ENCODE results near the gene CASQ2. TPM values are rescaled to one million over a fixed set of nuclear protein-coding genes. Genes with fewer than 3 reads are reported as not detected.

The CASQ2 gene
- total and polyA plus RNA-seq, 9 of the 15 experiments (the other 6 are each of a cell fraction or from before 2014, with no cell fraction given), result not detected

GRCh38 chr1:115771847-115772457 is 3.4 kb upstream of the CASQ2 start (continued):
- TF ChIP-seq POLR2AphosphoS5 (IDR thresholded peaks at IDR 0.05; ENCODE audit: control insufficient read depth, insufficient read depth, low read depth, low read length) (no peak), ARID3B (CRISPR knock-in tag; IDR thresholded peaks at IDR 0.05; ENCODE audit: borderline replicate concordance) (no peak), ZNF239 (CRISPR knock-in tag; IDR thresholded peaks at IDR 0.05) (no peak)

- no peak for ATAC-seq
- FAIRE-seq, result no peak
- Histone ChIP-seq H3K27me3 (ENCODE audit: control insufficient read depth in 2 of 2, insufficient read depth in 2 of 2, low read length in 2 of 2) (peaks cover 7 to 16% of the 10 kb centered on the region in 2 experiments; a peak in 4 of 5 replicates), H3K9me3 (replicated peaks; ENCODE audit: control insufficient read depth, insufficient read depth, low read depth, low read length) (no peaks in the 10 kb centered on the region), H3K36me3 (ENCODE audit: control insufficient read depth, insufficient read depth, low read length) (no peaks in the 10 kb centered on the region), H2AFZ (ENCODE audit: low read depth, low read length) (no peak overlapping the region), H3K79me2 (ENCODE audit: control insufficient read depth, insufficient read depth, low read length) (no peaks in the 10 kb centered on the region), H3K4me2 (ENCODE audit: insufficient read depth, low read length) (no peak overlapping the region), H3K4me3 (no peak overlapping the region), H3K27ac (ENCODE audit: extremely low read depth, low read depth, low read length) (no peak overlapping the region), H3K4me1 (replicated peaks in 1 of 2; ENCODE audit: control insufficient read depth in 2 of 2, insufficient read depth in 2 of 2, low read length in 2 of 2) (no peaks in the 10 kb centered on the region), H4K20me1 (replicated peaks; ENCODE audit: control insufficient read depth, insufficient read depth, low read length) (no peaks in the 10 kb centered on the region), H3K9ac (ENCODE audit: insufficient read depth in 1 of 2, low read depth in 2 of 2, low read length in 2 of 2) (no peak overlapping the region), H3K9me1 (ENCODE audit: control insufficient read depth, insufficient read depth, low read length) (no peaks in the 10 kb centered on the region)
- DNase-seq (ENCODE audit: extremely low read depth in 1 of 4, low spot score in 3 of 4), result no peak
- 11% methylated on average over 14 of the region's 14 CpGs for WGBS (ENCODE audit: insufficient coverage, low coverage, missing lambda C conversion rate)
- intact Hi-C loops (cut with micrococcal nuclease) (no loop called here), in situ Hi-C loops (cut with MboI) (loop anchor here (5.0 to 25.0 kb wide), 2 partner anchors 159 to 634 kb away; no protein-coding TSS in a partner anchor)
- no TSS peak for BruUV-seq (replicated peaks)
- CTCF ChIA-PET (ENCODE audit: low intra/inter-chr PET ratio), result interaction anchor here (2.6 kb wide), 1 partner anchor 163 kb away, joined by 14 read pairs; no protein-coding TSS in a partner anchor
- TF ChIP-seq CBX3 (IDR thresholded peaks at IDR 0.05; ENCODE audit: borderline replicate concordance in 1 of 2, low read length in 2 of 2) (no peak), CREM (IDR thresholded peaks at IDR 0.05; ENCODE audit: low read depth) (no peak), NUFIP1 (IDR thresholded peaks at IDR 0.05; ENCODE audit: partially characterized antibody) (no peak), POU5F1 (IDR thresholded peaks at IDR 0.05; ENCODE audit: borderline replicate concordance, low read depth, low read length, partially characterized antibody) (no peak), CCNT2 (IDR thresholded peaks at IDR 0.05; ENCODE audit: borderline replicate concordance, extremely low read depth, insufficient read length, low read depth, low read length) (no peak), THAP7 (CRISPR knock-in tag; IDR thresholded peaks at IDR 0.05) (no peak)
- POLR2A ChIA-PET, result no interaction called here
Measured at GRCh38 chr1:115771094-115771846, 2.8 kb upstream of the CASQ2 start.

All from K562 (cell line).